ENCODE measurements around the gene ZNF695.
A peak's percentile ranks its signal among the peaks of the same experiment; 100 is the strongest.
"Not testable (repeated sequence)": the region's sequence is repeated elsewhere in the genome, so short reads cannot be mapped to it uniquely, and the experiment has no call there.

ZNF695 gene

GRCh38 chr1:247007511-247008405 is at the start of gene ZNF695:
TSS of gene ZNF695 (minus strand) at chr1:247008057. CDS start at chr1:247007908, 149 bp downstream.
- DNase-seq: peak; percentile 3

- no peak for DNase-seq
Measured at GRCh38 chr1:247056071-247056470, 48.2 kb upstream of the ZNF695 start.

- DNase-seq: no peak
Measured at GRCh38 chr1:247054992-247055415, 47.1 kb upstream of the ZNF695 start.

- no peak for DNase-seq
Measured at GRCh38 chr1:247047702-247048101, 39.8 kb upstream of the ZNF695 start.

- no peak for DNase-seq
Measured at GRCh38 chr1:247047260-247047659, 39.4 kb upstream of the ZNF695 start.

- DNase-seq: no peak
Measured at GRCh38 chr1:247043406-247043805, 35.5 kb upstream of the ZNF695 start.

GRCh38 chr1:247037511-247038320 is 29.9 kb upstream of the ZNF695 start:
- DNase-seq: no peak

GRCh38 chr1:247032306-247032705 is 24.4 kb upstream of the ZNF695 start:
- not testable (repeated sequence) for DNase-seq

- DNase-seq: not testable (repeated sequence)
Measured at GRCh38 chr1:247024658-247025057, 16.8 kb upstream of the ZNF695 start.

GRCh38 chr1:247013391-247013790 is 5.5 kb upstream of the ZNF695 start:
- no peak for DNase-seq

- DNase-seq: no peak
Measured at GRCh38 chr1:247008406-247008799, 546 bp upstream of the ZNF695 start.

GRCh38 chr1:247004081-247004480 is 3.8 kb downstream of the ZNF695 start:
- DNase-seq: not testable (repeated sequence)

GRCh38 chr1:246989901-246990300 is 18.0 kb downstream of the ZNF695 start:
- DNase-seq: no peak

GRCh38 chr1:246988316-246988715 is 19.5 kb downstream of the ZNF695 start:
- DNase-seq: no peak

GRCh38 chr1:246987083-246987690 is 20.7 kb downstream of the ZNF695 start:
- no peak for DNase-seq

GRCh38 chr1:246978785-246979184 is 29.1 kb downstream of the ZNF695 start:
- no peak for DNase-seq

GRCh38 chr1:246978281-246978680 is 29.6 kb downstream of the ZNF695 start:
- DNase-seq: no peak

- DNase-seq: no peak
Measured at GRCh38 chr1:246971969-246972368, 35.9 kb downstream of the ZNF695 start.

- peak; percentile 7 for DNase-seq
Measured at GRCh38 chr1:246971090-246971721, 36.7 kb downstream of the ZNF695 start.

GRCh38 chr1:246969621-246970020 is 38.2 kb downstream of the ZNF695 start:
- no peak for DNase-seq

- no peak for DNase-seq
Measured at GRCh38 chr1:246966502-246966901, 41.4 kb downstream of the ZNF695 start.

GRCh38 chr1:246959944-246960693 is 47.7 kb downstream of the ZNF695 start:
- no peak for DNase-seq

Data from stimulated activated naive CD4-positive, alpha-beta T cell treated with Interleukin-2 at 50 U/mL for 16 hours (primary cell).